Measurements from ENCODE around the gene KIRREL3. TPM values are rescaled to one million over a fixed set of nuclear protein-coding genes. Genes with fewer than 3 reads are reported as not detected.

Gene KIRREL3
- total RNA-seq, 4 donors from 2014 or later, result 0.82 to 15.7 (median 1.4) TPM; not detected in 1

GRCh38 chr11:127042445-127042844, 41.9 kb upstream of the KIRREL3 start:
- Histone ChIP-seq H3K36me3 (no peaks in the 10 kb centered on the region), H3K27me3 (peaks cover 10% of the 10 kb centered on the region), H3K27ac (no peak overlapping the region), H3K4me3 (no peak overlapping the region), H3K4me1 (peaks cover 0 to 7% (median 0%) of the 10 kb centered on the region in 4 donors), H3K9me3 (no peaks in the 10 kb centered on the region)
- whole genome bisulfite sequencing, 2 donors (ENCODE audit: low coverage in 1 of 2), result 63 to 83% methylated on average over 1 of the region's 1 CpG
- DNase-seq, result no peak
- TF ChIP-seq CTCF (IDR thresholded peaks at IDR 0.05) (no peak), POLR2A (IDR thresholded peaks at IDR 0.05) (no peak), POLR2AphosphoS5 (IDR thresholded peaks at IDR 0.05) (no peak), EP300 (IDR thresholded peaks at IDR 0.05; ENCODE audit: low read depth) (no peak)
- intact Hi-C loops (cut with DNase I; ENCODE audit: low total_unique reads) (no loop called here), in situ Hi-C loops (cut with MboI; ENCODE audit: low pct_ligation_motif_present in 1 of 4, low pct_unique_long_range_greater_than_20kb in 1 of 4, low sequenced_read_pairs in 3 of 4) (no loop called here)

GRCh38 chr11:127039591-127039990, 39.0 kb upstream of the KIRREL3 start:
- H3K27ac ChIP-seq, result no peak overlapping the region
- no peak overlapping the region for H3K4me3 ChIP-seq
- H3K36me3 ChIP-seq, result no peaks in the 10 kb centered on the region
- H3K9me3 ChIP-seq, result no peaks in the 10 kb centered on the region
- intact Hi-C loops (cut with DNase I; ENCODE audit: low total_unique reads) (no loop called here), in situ Hi-C loops (cut with MboI; ENCODE audit: low pct_ligation_motif_present in 1 of 4, low pct_unique_long_range_greater_than_20kb in 1 of 4, low sequenced_read_pairs in 3 of 4) (no loop called here)
- TF ChIP-seq CTCF (IDR thresholded peaks at IDR 0.05) (no peak), POLR2A (IDR thresholded peaks at IDR 0.05) (no peak), POLR2AphosphoS5 (IDR thresholded peaks at IDR 0.05) (no peak), EP300 (IDR thresholded peaks at IDR 0.05; ENCODE audit: low read depth) (no peak)
- DNase-seq, result no peak
- peaks cover 10% of the 10 kb centered on the region for H3K27me3 ChIP-seq
- WGBS, 2 donors (ENCODE audit: low coverage in 1 of 2), result 57 to 60% methylated on average over 2 of the region's 2 CpGs
- H3K4me1 ChIP-seq, result peaks cover 0 to 2% (median 0%) of the 10 kb centered on the region in 4 donors

- no peaks in the 10 kb centered on the region for H3K4me1 ChIP-seq
- no peak overlapping the region for H3K4me3 ChIP-seq
- no peak for DNase-seq
- no peaks in the 10 kb centered on the region for H3K9me3 ChIP-seq
- no peak overlapping the region for H3K27ac ChIP-seq
- no peak for TF ChIP-seq POLR2AphosphoS5 (IDR thresholded peaks at IDR 0.05)
- no peak for TF ChIP-seq POLR2A (IDR thresholded peaks at IDR 0.05)
- intact Hi-C loops (cut with DNase I; ENCODE audit: low total_unique reads) (no loop called here), in situ Hi-C loops (cut with MboI; ENCODE audit: low pct_ligation_motif_present in 1 of 4, low pct_unique_long_range_greater_than_20kb in 1 of 4, low sequenced_read_pairs in 3 of 4) (no loop called here)
- WGBS, 2 donors (ENCODE audit: low coverage in 1 of 2), result 71% methylated on average over 4 of the region's 4 CpGs; no CpG with 5 or more reads in 1 of the 2 donors
- peaks cover 10% of the 10 kb centered on the region for H3K27me3 ChIP-seq
- H3K36me3 ChIP-seq, result no peaks in the 10 kb centered on the region
Observed at GRCh38 chr11:127037596-127037995, 37.0 kb upstream of the KIRREL3 start.

GRCh38 chr11:127037001-127037400, 36.4 kb upstream of the KIRREL3 start:
- in situ Hi-C loops (cut with MboI; ENCODE audit: low pct_ligation_motif_present in 1 of 4, low pct_unique_long_range_greater_than_20kb in 1 of 4, low sequenced_read_pairs in 3 of 4), result no loop called here
- TF ChIP-seq EP300 (IDR thresholded peaks at IDR 0.05; ENCODE audit: low read depth) (no peak), POLR2AphosphoS5 (IDR thresholded peaks at IDR 0.05) (no peak), CTCF (IDR thresholded peaks at IDR 0.05) (no peak)
- intact Hi-C loops (cut with DNase I; ENCODE audit: low total_unique reads), result no loop called here

GRCh38 chr11:127035824-127036223, 35.3 kb upstream of the KIRREL3 start:
- 81% methylated on average over 3 of the region's 3 CpGs; no CpG with 5 or more reads in 1 of the 2 donors for WGBS, 2 donors (ENCODE audit: low coverage in 1 of 2)
- in situ Hi-C loops (cut with MboI; ENCODE audit: low pct_ligation_motif_present in 1 of 4, low pct_unique_long_range_greater_than_20kb in 1 of 4, low sequenced_read_pairs in 3 of 4), result no loop called here

More at GRCh38 chr11:127037001-127037400, 36.4 kb upstream of the KIRREL3 start:
- WGBS, 2 donors (ENCODE audit: low coverage in 1 of 2), result 92% methylated on average over 1 of the region's 1 CpG; no CpG with 5 or more reads in 1 of the 2 donors
- Histone ChIP-seq H3K9me3 (no peaks in the 10 kb centered on the region), H3K4me3 (no peak overlapping the region), H3K27me3 (peaks cover 10% of the 10 kb centered on the region), H3K27ac (no peak overlapping the region), H3K36me3 (no peaks in the 10 kb centered on the region), H3K4me1 (no peaks in the 10 kb centered on the region)
- DNase-seq, result no peak

More at GRCh38 chr11:127035824-127036223, 35.3 kb upstream of the KIRREL3 start:
- Histone ChIP-seq H3K36me3 (no peaks in the 10 kb centered on the region), H3K9me3 (no peaks in the 10 kb centered on the region), H3K4me3 (no peak overlapping the region), H3K4me1 (no peaks in the 10 kb centered on the region), H3K27me3 (peaks cover 10% of the 10 kb centered on the region), H3K27ac (no peak overlapping the region)
- no peak for DNase-seq
- no peak for TF ChIP-seq POLR2AphosphoS5 (IDR thresholded peaks at IDR 0.05)
- no peak for TF ChIP-seq EP300 (IDR thresholded peaks at IDR 0.05; ENCODE audit: low read depth)
- TF ChIP-seq POLR2A (IDR thresholded peaks at IDR 0.05), result no peak
- TF ChIP-seq CTCF (IDR thresholded peaks at IDR 0.05), result no peak
- intact Hi-C loops (cut with DNase I; ENCODE audit: low total_unique reads), result no loop called here
